MCF 10A (cell line): ENCODE measurements around the gene TUBA4A. TPM values are rescaled to one million over a fixed set of nuclear protein-coding genes. Genes with fewer than 3 reads are reported as not detected.

Source experiments
- BruUV-seq: library from RNA; stranded (reverse); fragments of 400-500 nt; replicated peaks from 2 replicates; lab custom pipeline; 2021; lab: Mats Ljungman, UMichigan
- CTCF ChIA-PET: fragments of 300-600 bp; sonication (Branson Sonifier 250); formaldehyde crosslinking; extraction: SDS; loops from one replicate; lab custom pipeline; 2021; ENCODE audit warnings: antibody characterized with exemption, inconsistent platforms; lab: Yijun Ruan, JAX
- POLR2A ChIA-PET: fragments of 300-600, 350-650 bp; sonication (Branson Sonifier 250); formaldehyde crosslinking; extraction: SDS; loops from one replicate; lab custom pipeline; 2020; ENCODE audit warnings: antibody characterized with exemption, inconsistent platforms; lab: Yijun Ruan, JAX
- DNase-seq: peaks from one replicate; pipeline ENCODE4 v3.0.0-alpha.2; 2018; ENCODE audit not compliant: unreplicated experiment
- H3K27ac Mint-ChIP-seq: one replicate; pipeline ENCODE4 v1.8.0; 2022; ENCODE audit warnings: mild to moderate bottlenecking, low read depth, mixed read lengths; ENCODE audit not compliant: unreplicated experiment
- H3K27me3 Mint-ChIP-seq: one replicate; pipeline ENCODE4 v1.8.0; 2022; ENCODE audit warnings: mixed read lengths; ENCODE audit not compliant: insufficient read depth, unreplicated experiment
- H3K36me3 Mint-ChIP-seq: one replicate; pipeline ENCODE4 v1.8.0; 2022; ENCODE audit warnings: mild to moderate bottlenecking, moderate library complexity, mixed read lengths; ENCODE audit not compliant: insufficient read depth, unreplicated experiment
- H3K4me1 Mint-ChIP-seq: one replicate; pipeline ENCODE4 v1.8.0; 2022; ENCODE audit warnings: mixed read lengths; ENCODE audit not compliant: insufficient read depth, unreplicated experiment
- H3K4me3 Mint-ChIP-seq: one replicate; pipeline ENCODE4 v1.8.0; 2022; ENCODE audit warnings: mild to moderate bottlenecking, moderate library complexity, mixed read lengths; ENCODE audit not compliant: unreplicated experiment
- H3K9me3 Mint-ChIP-seq: one replicate; pipeline ENCODE4 v1.8.0; 2022; ENCODE audit warnings: mixed read lengths; ENCODE audit not compliant: unreplicated experiment
- CTCF ChIP-seq: fragments of 200-600 bp; IDR thresholded peaks from one replicate; pipeline ENCODE4 v1.8.0; 2022; ENCODE audit warnings: antibody characterized with exemption, mild to moderate bottlenecking; ENCODE audit not compliant: unreplicated experiment
- intact Hi-C: fragments of 100-400 bp; cut with micrococcal nuclease; formaldehyde crosslinking; loops from 2 replicates; pipeline ENCODE4 v1.14.1; 2022
- total RNA-seq: library from RNA; stranded (reverse); gene quantifications from 2 replicates; pipeline ENCODE4 v1.2.3, GENCODE V29; 2022

TUBA4A gene
- total RNA-seq, 1 experiment from 2014 or later: 80.5 TPM

GRCh38 chr2:219246559-219246958 is 7.2 kb downstream of the TUBA4A start:
- Mint-ChIP-seq H3K36me3 (peaks cover 51% of the 10 kb centered on the region), H3K27ac (no peak overlapping the region), H3K27me3 (no peaks in the 10 kb centered on the region), H3K4me1 (peaks cover 29% of the 10 kb centered on the region), H3K4me3 (peak overlapping the region; percentile 80), H3K9me3 (no peaks in the 10 kb centered on the region)
- BruUV-seq: no TSS peak
- intact Hi-C loops: loop anchor here (5.0 kb wide), 1 partner anchor 51 kb away; no protein-coding TSS in a partner anchor
- POLR2A ChIA-PET: interaction anchor here (1.4 to 14.1 kb wide), 9 partner anchors 13 to 70 kb away, joined by 3 to 401 read pairs (median 18); partner anchors contain the start of genes ANKZF1, ATG9A, CNPPD1 and DNAJB2
- DNase-seq: no peak
- CTCF ChIA-PET: interaction anchor here (0.6 to 10.3 kb wide), 9 partner anchors 12 to 267 kb away, joined by 3 to 123 read pairs (median 4); partner anchors contain the start of genes DNAJB2 and SLC23A3
- no peak for TF ChIP-seq CTCF

- Mint-ChIP-seq H3K4me1 (peaks cover 26% of the 10 kb centered on the region), H3K9me3 (no peaks in the 10 kb centered on the region), H3K27ac (peak overlapping the region; percentile 85), H3K27me3 (no peaks in the 10 kb centered on the region), H3K4me3 (peak overlapping the region; percentile 80), H3K36me3 (peaks cover 44% of the 10 kb centered on the region)
- CTCF ChIA-PET: interaction anchor here (0.6 to 10.3 kb wide), 9 partner anchors 13 to 266 kb away, joined by 3 to 123 read pairs (median 4); partner anchors contain the start of genes DNAJB2 and SLC23A3
- no peak for TF ChIP-seq CTCF
- no peak for DNase-seq
- POLR2A ChIA-PET: interaction anchor here (1.1 to 14.1 kb wide), 18 partner anchors 8 to 351 kb away, joined by 3 to 401 read pairs (median 11); partner anchors contain the start of genes ANKZF1, ATG9A, CNPPD1 and DNAJB2
- TSS peak; percentile 64 for BruUV-seq
- intact Hi-C loops: loop anchor here (2.0 to 5.0 kb wide), 2 partner anchors 15 to 51 kb away; no protein-coding TSS in a partner anchor
These were observed 7.9 kb downstream of the TUBA4A start for GRCh38 chr2:219245899-219246230.

- POLR2A ChIA-PET: interaction anchor here (0.5 to 14.1 kb wide), 33 partner anchors 9 to 352 kb away, joined by 3 to 401 read pairs (median 5); partner anchors contain the start of genes ANKZF1, ATG9A, CFAP65 and CNPPD1
- Mint-ChIP-seq H3K36me3 (peaks cover 39% of the 10 kb centered on the region), H3K9me3 (no peaks in the 10 kb centered on the region), H3K27me3 (no peaks in the 10 kb centered on the region), H3K4me1 (peaks cover 21% of the 10 kb centered on the region), H3K4me3 (peak within 1 kb of the TSS; percentile 80), H3K27ac (peak within 1 kb of the TSS; percentile 85)
- peak; percentile 87 for DNase-seq
- no TSS peak for BruUV-seq
- intact Hi-C loops: loop anchor here (2.0 to 5.0 kb wide), 2 partner anchors 15 to 52 kb away; no protein-coding TSS in a partner anchor
- CTCF ChIA-PET: interaction anchor here (0.5 to 10.3 kb wide), 14 partner anchors 13 to 121 kb away, joined by 3 to 123 read pairs (median 3); partner anchors contain the start of genes ANKZF1, ATG9A, DNAJB2 and SLC23A3
- no peak for TF ChIP-seq CTCF
These were observed 8.4 kb downstream of the TUBA4A start, which contains the start of the genes GLB1L and STK16 for GRCh38 chr2:219245148-219245898. Gene GLB1L (minus strand): TSS chr2:219245444. CDS start chr2:219243573, 1,871 bp downstream. Gene STK16 (plus strand): TSS chr2:219245479. CDS start chr2:219246000, 521 bp downstream.

- peaks cover 35% of the 10 kb centered on the region for H3K36me3 Mint-ChIP-seq
- ChIA-PET POLR2A (interaction anchor here (0.5 to 14.1 kb wide), 30 partner anchors 9 to 353 kb away, joined by 3 to 401 read pairs (median 6); partner anchors contain the start of genes ANKZF1, ATG9A, CFAP65 and CNPPD1), CTCF (interaction anchor here (0.6 to 10.3 kb wide), 10 partner anchors 14 to 79 kb away, joined by 3 to 123 read pairs (median 4); partner anchors contain the start of genes ANKZF1, ATG9A, DNAJB2 and SLC23A3)
- BruUV-seq: TSS peak; percentile 43
- intact Hi-C loops: loop anchor here (2.0 to 5.0 kb wide), 2 partner anchors 14 to 53 kb away; no protein-coding TSS in a partner anchor
- H3K4me1 Mint-ChIP-seq: peaks cover 15% of the 10 kb centered on the region
- no peak for TF ChIP-seq CTCF
- H3K9me3 Mint-ChIP-seq: no peaks in the 10 kb centered on the region
- no peaks in the 10 kb centered on the region for H3K27me3 Mint-ChIP-seq
- H3K27ac Mint-ChIP-seq: peak overlapping the region; percentile 85
- peak overlapping the region; percentile 80 for H3K4me3 Mint-ChIP-seq
- no peak for DNase-seq
These were observed 8.9 kb downstream of the TUBA4A start for GRCh38 chr2:219244789-219245147.
